Neural progenitor cell (in vitro differentiated cells): Measurements from ENCODE around the gene DNMT3L. TPM values are rescaled to one million over a fixed set of nuclear protein-coding genes. Genes with fewer than 3 reads are reported as not detected.

ENCODE experiments used
- DNase-seq: peaks from one replicate; pipeline ENCODE4 v3.0.0-alpha.2; 2016; ENCODE audit warnings: low spot score
- H2AFZ ChIP-seq: fragments of 200-600 bp; sonication (generic); replicated peaks from 2 replicates; pipeline ENCODE4 v1.6.1; 2016; ENCODE audit warnings: antibody characterized with exemption
- H3F3A ChIP-seq: fragments of 200-600 bp; sonication (generic); 2 replicates; pipeline ENCODE4 v1.6.1; 2016; ENCODE audit warnings: antibody characterized with exemption, low read depth
- H3K27ac ChIP-seq: fragments of 200-600 bp; sonication (generic); 2 replicates; pipeline ENCODE4 v1.5.1; 2016; ENCODE audit warnings: mild to moderate bottlenecking
- H3K27me3 ChIP-seq: fragments of 200-600 bp; sonication (generic); 2 replicates; pipeline ENCODE4 v1.6.1; 2016; ENCODE audit warnings: mild to moderate bottlenecking, moderate library complexity
- H3K36me3 ChIP-seq: fragments of 200-600 bp; sonication (generic); 2 replicates; pipeline ENCODE4 v1.5.1; 2016
- H3K4me1 ChIP-seq: fragments of 200-600 bp; sonication (generic); 2 replicates; pipeline ENCODE4 v1.6.1; 2016; ENCODE audit warnings: mixed run types
- H3K4me2 ChIP-seq: fragments of 200-600 bp; sonication (generic); 2 replicates; pipeline ENCODE4 v1.6.1; 2016
- H3K4me3 ChIP-seq: fragments of 200-600 bp; sonication (generic); 2 replicates; pipeline ENCODE4 v1.5.1; 2016
- H3K79me2 ChIP-seq: fragments of 200-600 bp; sonication (generic); 2 replicates; pipeline ENCODE4 v1.6.1; 2016; ENCODE audit warnings: low read depth
- H3K9ac ChIP-seq: fragments of 200-600 bp; sonication (generic); 2 replicates; pipeline ENCODE4 v1.6.1; 2016
- H3K9me3 ChIP-seq: fragments of 200-600 bp; sonication (generic); 2 replicates; pipeline ENCODE4 v1.5.1; 2016; ENCODE audit warnings: low read depth
- H4K20me1 ChIP-seq: fragments of 200-600 bp; sonication (generic); 2 replicates; pipeline ENCODE4 v1.6.1; 2016; ENCODE audit warnings: low read depth
- H3K27ac Mint-ChIP-seq: 3 replicates; pipeline ENCODE4 v1.8.0; 2021; ENCODE audit warnings: mixed read lengths
- H3K27me3 Mint-ChIP-seq: 2 replicates; pipeline ENCODE4 v1.8.0; 2022; ENCODE audit warnings: low read depth, mild to moderate bottlenecking, inconsistent platforms, moderate library complexity, mixed read lengths; ENCODE audit not compliant: insufficient read depth
- H3K36me3 Mint-ChIP-seq: 3 replicates; pipeline ENCODE4 v1.8.0; 2021; ENCODE audit warnings: mixed read lengths
- H3K4me1 Mint-ChIP-seq: 3 replicates; pipeline ENCODE4 v1.8.0; 2021; ENCODE audit warnings: mixed read lengths
- H3K4me3 Mint-ChIP-seq: 3 replicates; pipeline ENCODE4 v1.8.0; 2021; ENCODE audit warnings: mild to moderate bottlenecking, moderate library complexity, mixed read lengths
- H3K9me3 Mint-ChIP-seq: 3 replicates; pipeline ENCODE4 v1.8.0; 2020; ENCODE audit warnings: mixed read lengths
- EZH2 ChIP-seq: fragments of 200-600 bp; sonication (generic); IDR thresholded peaks from 2 replicates; pipeline ENCODE4 v1.6.1; 2017; ENCODE audit warnings: antibody characterized with exemption, mild to moderate bottlenecking, moderate library complexity
- EZH2phosphoT487 ChIP-seq: fragments of 200-600 bp; sonication (generic); IDR thresholded peaks from 2 replicates; pipeline ENCODE4 v1.6.1; 2017; ENCODE audit warnings: antibody characterized with exemption
- total RNA-seq: library from RNA; depleted of rRNA; stranded (reverse); fragments of >200 nt; gene quantifications from 2 replicates; pipeline ENCODE4 v1.2.3, GENCODE V29; 2015; ENCODE audit warnings: low replicate concordance
- TF ChIP-seq, protein P1 (sequence below): fragments of 200-600 bp; sonication (generic); IDR thresholded peaks from 2 replicates; pipeline ENCODE4 v1.5.1; 2017; ENCODE audit warnings: antibody characterized with exemption, mild to moderate bottlenecking

DNMT3L gene
- total RNA-seq, 1 donor from 2014 or later, result not detected

DNA sequence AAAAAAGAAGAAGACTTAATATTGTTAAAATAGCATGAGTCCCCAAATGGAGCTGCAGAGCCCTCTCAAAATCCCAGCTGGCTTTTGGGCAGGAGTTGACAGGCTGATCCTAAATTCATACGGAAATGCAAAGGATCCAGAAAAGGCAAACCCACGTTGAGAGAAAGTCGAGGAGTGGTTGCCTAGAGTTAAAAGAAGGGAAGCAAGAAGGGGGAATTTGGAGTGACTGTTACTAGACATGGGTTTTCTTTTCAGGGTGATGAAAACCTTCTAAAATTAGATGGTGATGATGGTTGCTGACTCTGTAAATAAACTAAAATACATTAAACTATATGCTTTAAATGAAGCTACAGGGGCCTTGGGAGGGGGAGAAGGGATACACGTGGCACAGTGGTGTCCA lies 1.6 kb downstream of the DNMT3L start:
- peaks cover 14% of the 10 kb centered on the region for H3F3A ChIP-seq
- no peak for DNase-seq
- H3K27me3 ChIP-seq, result no peaks in the 10 kb centered on the region
- no peaks in the 10 kb centered on the region for H3K9me3 ChIP-seq
- H4K20me1 ChIP-seq, result no peaks in the 10 kb centered on the region
- no peaks in the 10 kb centered on the region for H3K79me2 ChIP-seq
- H3K4me1 ChIP-seq, result peaks cover 11% of the 10 kb centered on the region
- H3K4me2 ChIP-seq, result no peak overlapping the region
- H3K27ac Mint-ChIP-seq, result no peak overlapping the region
- H3K9ac ChIP-seq, result no peak overlapping the region
- H3K4me3 ChIP-seq, result no peak overlapping the region
- no peaks in the 10 kb centered on the region for H3K36me3 Mint-ChIP-seq
- H3K4me3 Mint-ChIP-seq, result no peak overlapping the region
- peaks cover 5% of the 10 kb centered on the region for H3K4me1 Mint-ChIP-seq
- H3K9me3 Mint-ChIP-seq, result peaks cover 10% of the 10 kb centered on the region
- no peak overlapping the region for H2AFZ ChIP-seq
- H3K27ac ChIP-seq, result no peak overlapping the region
- H3K27me3 Mint-ChIP-seq, result peaks cover 11% of the 10 kb centered on the region
- H3K36me3 ChIP-seq, result no peaks in the 10 kb centered on the region
- TF ChIP-seq EZH2phosphoT487 (no peak), EZH2 (no peak)
- TF ChIP-seq, protein P1, sequence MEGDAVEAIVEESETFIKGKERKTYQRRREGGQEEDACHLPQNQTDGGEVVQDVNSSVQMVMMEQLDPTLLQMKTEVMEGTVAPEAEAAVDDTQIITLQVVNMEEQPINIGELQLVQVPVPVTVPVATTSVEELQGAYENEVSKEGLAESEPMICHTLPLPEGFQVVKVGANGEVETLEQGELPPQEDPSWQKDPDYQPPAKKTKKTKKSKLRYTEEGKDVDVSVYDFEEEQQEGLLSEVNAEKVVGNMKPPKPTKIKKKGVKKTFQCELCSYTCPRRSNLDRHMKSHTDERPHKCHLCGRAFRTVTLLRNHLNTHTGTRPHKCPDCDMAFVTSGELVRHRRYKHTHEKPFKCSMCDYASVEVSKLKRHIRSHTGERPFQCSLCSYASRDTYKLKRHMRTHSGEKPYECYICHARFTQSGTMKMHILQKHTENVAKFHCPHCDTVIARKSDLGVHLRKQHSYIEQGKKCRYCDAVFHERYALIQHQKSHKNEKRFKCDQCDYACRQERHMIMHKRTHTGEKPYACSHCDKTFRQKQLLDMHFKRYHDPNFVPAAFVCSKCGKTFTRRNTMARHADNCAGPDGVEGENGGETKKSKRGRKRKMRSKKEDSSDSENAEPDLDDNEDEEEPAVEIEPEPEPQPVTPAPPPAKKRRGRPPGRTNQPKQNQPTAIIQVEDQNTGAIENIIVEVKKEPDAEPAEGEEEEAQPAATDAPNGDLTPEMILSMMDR, result no peak

DNA sequence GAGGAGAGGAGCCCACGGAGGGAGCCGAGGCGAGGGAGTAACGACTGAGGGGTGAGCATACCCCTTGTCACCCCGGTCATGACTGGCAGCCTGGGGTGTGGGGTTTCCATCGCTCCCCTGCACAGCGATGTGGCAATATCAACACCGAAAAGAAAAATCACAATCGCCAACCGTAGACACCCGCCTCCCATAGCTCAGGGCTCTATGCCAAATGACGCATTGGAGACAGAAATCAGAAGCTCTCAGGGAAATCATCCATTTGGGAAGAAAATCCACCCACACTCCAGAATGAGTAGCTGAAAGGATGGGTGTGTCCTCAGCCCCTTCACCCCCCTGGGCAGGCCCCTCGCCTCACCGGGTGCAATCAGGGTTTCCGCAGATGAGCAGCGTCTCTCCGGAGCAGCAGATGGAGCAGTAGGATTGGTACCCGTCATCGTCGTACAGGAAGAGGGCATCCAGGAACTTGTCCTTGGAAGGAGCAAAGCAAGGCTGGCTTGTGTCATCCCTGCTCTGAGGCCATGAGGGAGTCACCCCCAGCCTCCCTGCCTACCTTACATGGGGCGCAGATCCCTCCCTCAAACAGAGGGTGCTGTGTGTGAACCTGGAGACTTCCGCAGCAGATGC lies 2.5 kb downstream of the DNMT3L start:
- no peak overlapping the region for H3K4me3 ChIP-seq
- H3K27ac Mint-ChIP-seq, result no peak overlapping the region
- no peaks in the 10 kb centered on the region for H3K36me3 Mint-ChIP-seq
- peaks cover 9% of the 10 kb centered on the region for H3F3A ChIP-seq
- no peaks in the 10 kb centered on the region for H3K9me3 ChIP-seq
- no peak for TF ChIP-seq EZH2
- TF ChIP-seq, protein P1, result no peak
- no peak for TF ChIP-seq EZH2phosphoT487
- H3K36me3 ChIP-seq, result no peaks in the 10 kb centered on the region
- H2AFZ ChIP-seq, result no peak overlapping the region
- H3K4me1 ChIP-seq, result peaks cover 11% of the 10 kb centered on the region
- peaks cover 10% of the 10 kb centered on the region for H3K9me3 Mint-ChIP-seq
- peaks cover 5% of the 10 kb centered on the region for H3K4me1 Mint-ChIP-seq
- H3K4me2 ChIP-seq, result no peak overlapping the region
- H3K4me3 Mint-ChIP-seq, result no peak overlapping the region
- H3K27me3 Mint-ChIP-seq, result peaks cover 11% of the 10 kb centered on the region
- no peaks in the 10 kb centered on the region for H4K20me1 ChIP-seq
- no peaks in the 10 kb centered on the region for H3K79me2 ChIP-seq
- no peak overlapping the region for H3K9ac ChIP-seq
- H3K27ac ChIP-seq, result no peak overlapping the region
- H3K27me3 ChIP-seq, result no peaks in the 10 kb centered on the region
- no peak for DNase-seq

DNA sequence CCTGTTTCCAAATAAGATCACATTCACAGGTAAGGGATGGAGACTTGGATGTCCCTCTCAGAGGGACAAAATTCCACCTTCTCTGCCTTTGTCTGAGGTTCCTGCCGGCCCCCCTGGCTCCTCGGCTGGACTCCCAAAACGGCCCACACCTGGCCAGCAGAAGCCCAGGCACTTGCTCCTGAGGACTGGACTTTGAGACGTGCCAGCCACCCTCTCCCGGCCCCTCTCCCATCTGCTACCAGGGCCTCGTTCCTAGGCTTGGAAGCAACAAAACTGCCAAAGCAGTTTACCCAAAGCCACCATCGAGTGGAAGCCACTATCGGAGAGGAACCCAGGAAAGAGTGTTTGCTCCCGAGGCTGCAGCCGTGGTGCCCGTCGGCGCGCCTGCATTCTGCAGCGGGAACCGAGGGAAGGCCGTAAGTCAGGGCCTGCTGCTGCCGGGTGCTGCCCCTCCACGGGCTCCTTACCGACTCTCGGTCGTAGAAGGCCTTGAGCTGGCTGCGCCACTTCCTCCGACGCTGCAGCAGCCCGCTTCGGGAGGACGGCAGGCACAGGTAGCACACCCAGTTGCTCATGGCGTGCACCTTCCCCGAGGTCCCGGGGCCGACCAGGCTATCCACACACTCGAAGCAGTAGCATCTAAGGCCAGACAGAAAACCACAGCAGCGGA lies 3.5 kb downstream of the DNMT3L start:
- Histone ChIP-seq H4K20me1 (no peaks in the 10 kb centered on the region), H3K9me3 (no peaks in the 10 kb centered on the region), H3F3A (peaks cover under 1% of the 10 kb centered on the region), H3K79me2 (no peaks in the 10 kb centered on the region), H3K9ac (no peak overlapping the region), H2AFZ (no peak overlapping the region), H3K36me3 (no peaks in the 10 kb centered on the region), H3K27ac (no peak overlapping the region), H3K4me1 (peaks cover 3% of the 10 kb centered on the region), H3K27me3 (no peaks in the 10 kb centered on the region), H3K4me3 (no peak overlapping the region), H3K4me2 (no peak overlapping the region)
- TF ChIP-seq, protein P1, result no peak
- TF ChIP-seq EZH2phosphoT487 (no peak), EZH2 (no peak)
- Mint-ChIP-seq H3K27me3 (peaks cover 15% of the 10 kb centered on the region), H3K4me3 (no peak overlapping the region), H3K4me1 (no peaks in the 10 kb centered on the region), H3K27ac (no peak overlapping the region), H3K36me3 (no peaks in the 10 kb centered on the region), H3K9me3 (peaks cover 10% of the 10 kb centered on the region)
- no peak for DNase-seq
